SK-N-SH treated with all-trans-retinoic acid at 6 μM for 48 hours (cell line): Measurements from ENCODE around the gene KCNJ9.
"Not testable (repeated sequence)": the region's sequence is repeated elsewhere in the genome, so short reads cannot be mapped to it uniquely, and the experiment has no call there.

Source experiments
- ATAC-seq: fragments of 200-7000 bp; cut with Tn5 transposase; 3 replicates; pipeline ENCODE4 v1.9.1; 2020; ENCODE audit warnings: mild to moderate bottlenecking, moderate library complexity
- BACH2 ChIP-seq: fragments of 250-450 bp; sonication (Bioruptor Pico); IDR thresholded peaks from 2 replicates; pipeline ENCODE4 v1.9.0; 2021; ENCODE audit warnings: mild to moderate bottlenecking, borderline replicate concordance
- CREB5 ChIP-seq: fragments of 250-450 bp; sonication (Bioruptor Pico); IDR thresholded peaks from 2 replicates; pipeline ENCODE4 v1.5.1; 2020; ENCODE audit warnings: low read depth, mild to moderate bottlenecking, moderate library complexity
- CSDC2 ChIP-seq: fragments of 250-450 bp; sonication (Bioruptor Pico); IDR thresholded peaks from 2 replicates; pipeline ENCODE4 v1.5.0; 2020; ENCODE audit warnings: mild to moderate bottlenecking, moderate library complexity
- CSRNP3 ChIP-seq: fragments of 250-450 bp; sonication (Bioruptor Pico); IDR thresholded peaks from 2 replicates; pipeline ENCODE4 v1.5.1; 2021; ENCODE audit warnings: mild to moderate bottlenecking, moderate library complexity
- ESRRG ChIP-seq: fragments of 250-450 bp; sonication (Bioruptor Pico); IDR thresholded peaks from 2 replicates; pipeline ENCODE4 v1.6.1; 2021; ENCODE audit warnings: mild to moderate bottlenecking
- GLIS3 ChIP-seq: fragments of 250-450 bp; sonication (Bioruptor Pico); IDR thresholded peaks from 2 replicates; pipeline ENCODE4 v1.5.0; 2020; ENCODE audit warnings: mild to moderate bottlenecking, moderate library complexity
- ISL1 ChIP-seq: fragments of 250-450 bp; sonication (Bioruptor Pico); IDR thresholded peaks from 2 replicates; pipeline ENCODE4 v2.1.2; 2022; ENCODE audit warnings: mild to moderate bottlenecking, moderate library complexity
- OSR1 ChIP-seq: fragments of 250-450 bp; sonication (Bioruptor Pico); IDR thresholded peaks from 2 replicates; pipeline ENCODE4 v1.8.0; 2022; ENCODE audit warnings: moderate library complexity, mild to moderate bottlenecking, inconsistent platforms
- PATZ1 ChIP-seq: fragments of 250-450 bp; sonication (Bioruptor Pico); IDR thresholded peaks from 2 replicates; pipeline ENCODE4 v1.8.0; 2020; ENCODE audit warnings: mild to moderate bottlenecking, moderate library complexity, borderline replicate concordance
- POU6F1 ChIP-seq: fragments of 250-450 bp; sonication (Bioruptor Pico); IDR thresholded peaks from 2 replicates; pipeline ENCODE4 v1.8.0; 2021; ENCODE audit warnings: low read depth, mild to moderate bottlenecking, moderate library complexity, borderline replicate concordance
- RARB ChIP-seq: fragments of 250-450 bp; sonication (Bioruptor Pico); IDR thresholded peaks from 2 replicates; pipeline ENCODE4 v1.8.0; 2021; ENCODE audit warnings: mild to moderate bottlenecking, moderate library complexity
- SNAI2 ChIP-seq: fragments of 250-450 bp; sonication (Bioruptor Pico); IDR thresholded peaks from 2 replicates; pipeline ENCODE4 v1.5.0; 2020; ENCODE audit warnings: mild to moderate bottlenecking, moderate library complexity
- TCF4 ChIP-seq: fragments of 250-450 bp; sonication (Bioruptor Pico); IDR thresholded peaks from 2 replicates; pipeline ENCODE4 v1.8.0; 2021; ENCODE audit warnings: mild to moderate bottlenecking, moderate library complexity, borderline replicate concordance
- TOX ChIP-seq: fragments of 250-450 bp; sonication (Bioruptor Pico); IDR thresholded peaks from 2 replicates; pipeline ENCODE4 v1.8.0; 2021; ENCODE audit warnings: mild to moderate bottlenecking, moderate library complexity, borderline replicate concordance
- TSHZ2 ChIP-seq: fragments of 250-450 bp; sonication (Bioruptor Pico); IDR thresholded peaks from 2 replicates; pipeline ENCODE4 v1.5.0; 2020; ENCODE audit warnings: mild to moderate bottlenecking, moderate library complexity
- ZC3H10 ChIP-seq: fragments of 250-450 bp; sonication (Bioruptor Pico); IDR thresholded peaks from 2 replicates; pipeline ENCODE4 v1.5.1; 2021; ENCODE audit warnings: mild to moderate bottlenecking, moderate library complexity
- ZFP3 ChIP-seq: fragments of 250-450 bp; sonication (Bioruptor Pico); IDR thresholded peaks from 2 replicates; pipeline ENCODE4 v1.5.0; 2020; ENCODE audit warnings: mild to moderate bottlenecking, moderate library complexity
- ZFP30 ChIP-seq: fragments of 450-650 bp; formaldehyde crosslinking; IDR thresholded peaks from 2 replicates; pipeline ENCODE4 v1.5.0; 2022; ENCODE audit warnings: mild to moderate bottlenecking, moderate library complexity
- ZNF565 ChIP-seq: fragments of 450-650 bp; formaldehyde crosslinking; conservative IDR thresholded peaks from 2 replicates; pipeline ENCODE4 v1.5.0; 2020; ENCODE audit warnings: low read depth, mild to moderate bottlenecking, moderate library complexity
- ZNF70 ChIP-seq: fragments of 450-650 bp; formaldehyde crosslinking; IDR thresholded peaks from 2 replicates; pipeline ENCODE4 v1.5.0; 2020; ENCODE audit warnings: mild to moderate bottlenecking, moderate library complexity
- ZNF8 ChIP-seq: fragments of 450-650 bp; formaldehyde crosslinking; IDR thresholded peaks from 2 replicates; pipeline ENCODE4 v1.5.0; 2020; ENCODE audit warnings: mild to moderate bottlenecking, moderate library complexity

The KCNJ9 gene

GRCh38 chr1:160125746-160126145 lies 44.4 kb downstream of the KCNJ9 start:
- no peak for ATAC-seq
- no peak for TF ChIP-seq POU6F1 (CRISPR knock-in tag)
- no peak for TF ChIP-seq ZNF8
- no peak for TF ChIP-seq SNAI2 (CRISPR knock-in tag)
- TF ChIP-seq ZNF565, result no peak
- TF ChIP-seq TSHZ2 (CRISPR knock-in tag), result no peak
- TF ChIP-seq ESRRG (CRISPR knock-in tag), result no peak
- TF ChIP-seq TOX, result no peak
- no peak for TF ChIP-seq CSDC2 (CRISPR knock-in tag)
- no peak for TF ChIP-seq ISL1 (CRISPR knock-in tag)
- TF ChIP-seq ZFP3 (CRISPR knock-in tag), result no peak
- no peak for TF ChIP-seq OSR1
- no peak for TF ChIP-seq BACH2 (CRISPR knock-in tag)
- TF ChIP-seq TCF4, result no peak
- no peak for TF ChIP-seq ZC3H10 (CRISPR knock-in tag)
- no peak for TF ChIP-seq ZFP30
- no peak for TF ChIP-seq CREB5 (CRISPR knock-in tag)
- TF ChIP-seq, all 23 proteins: peak for 0

- not testable (repeated sequence) for ATAC-seq
Measured at GRCh38 chr1:160126342-160126741, 45.0 kb downstream of the KCNJ9 start.

- ATAC-seq, result no peak
- TF ChIP-seq ESRRG (CRISPR knock-in tag) (no peak), OSR1 (no peak), ZNF565 (no peak), PATZ1 (CRISPR knock-in tag) (no peak), ZFP30 (no peak), CSDC2 (CRISPR knock-in tag) (no peak), ZNF70 (CRISPR knock-in tag) (no peak), SNAI2 (CRISPR knock-in tag) (no peak), GLIS3 (no peak), RARB (CRISPR knock-in tag) (no peak), CSRNP3 (no peak), BACH2 (CRISPR knock-in tag) (no peak), POU6F1 (CRISPR knock-in tag) (no peak), ZFP3 (CRISPR knock-in tag) (no peak)
Measured at GRCh38 chr1:160127381-160127780, 46.0 kb downstream of the KCNJ9 start.
